ENCODE measurements around the gene FSIP1. TPM values are rescaled to one million over a fixed set of nuclear protein-coding genes. Genes with fewer than 3 reads are reported as not detected.

Gene FSIP1
- polyA plus RNA-seq, 1 experiment: 0.43 TPM

GRCh38 chr15:39587096-39587721 is 195.4 kb downstream of the FSIP1 start:
- Histone ChIP-seq H3K9me3 (ENCODE audit: control insufficient read depth, insufficient read depth, low read length) (no peaks in the 10 kb centered on the region), H3K27ac (ENCODE audit: low read depth, low read length) (no peak overlapping the region), H3K4me3 (ENCODE audit: low read depth, low read length) (peak overlapping the region; percentile 99), H3K27me3 (ENCODE audit: control insufficient read depth, insufficient read depth, low read length) (no peaks in the 10 kb centered on the region)
- TF ChIP-seq, protein P1, sequence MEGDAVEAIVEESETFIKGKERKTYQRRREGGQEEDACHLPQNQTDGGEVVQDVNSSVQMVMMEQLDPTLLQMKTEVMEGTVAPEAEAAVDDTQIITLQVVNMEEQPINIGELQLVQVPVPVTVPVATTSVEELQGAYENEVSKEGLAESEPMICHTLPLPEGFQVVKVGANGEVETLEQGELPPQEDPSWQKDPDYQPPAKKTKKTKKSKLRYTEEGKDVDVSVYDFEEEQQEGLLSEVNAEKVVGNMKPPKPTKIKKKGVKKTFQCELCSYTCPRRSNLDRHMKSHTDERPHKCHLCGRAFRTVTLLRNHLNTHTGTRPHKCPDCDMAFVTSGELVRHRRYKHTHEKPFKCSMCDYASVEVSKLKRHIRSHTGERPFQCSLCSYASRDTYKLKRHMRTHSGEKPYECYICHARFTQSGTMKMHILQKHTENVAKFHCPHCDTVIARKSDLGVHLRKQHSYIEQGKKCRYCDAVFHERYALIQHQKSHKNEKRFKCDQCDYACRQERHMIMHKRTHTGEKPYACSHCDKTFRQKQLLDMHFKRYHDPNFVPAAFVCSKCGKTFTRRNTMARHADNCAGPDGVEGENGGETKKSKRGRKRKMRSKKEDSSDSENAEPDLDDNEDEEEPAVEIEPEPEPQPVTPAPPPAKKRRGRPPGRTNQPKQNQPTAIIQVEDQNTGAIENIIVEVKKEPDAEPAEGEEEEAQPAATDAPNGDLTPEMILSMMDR (IDR thresholded peaks at IDR 0.05; ENCODE audit: low read depth, low read length): no peak
- no peak for DNase-seq (ENCODE audit: low read depth, low spot score)
- ChIA-PET CTCF (interaction anchor here (1.1 to 2.7 kb wide), 2 partner anchors 170 to 879 kb away, joined by 3 to 10 read pairs; no protein-coding TSS in a partner anchor), POLR2A (interaction anchor here (0.6 to 3.3 kb wide), 7 partner anchors 9 to 872 kb away, joined by 3 to 12 read pairs (median 3); no protein-coding TSS in a partner anchor)

- H3K4me3 ChIP-seq (ENCODE audit: low read depth, low read length): peak overlapping the region; percentile 99
- POLR2A ChIA-PET: interaction anchor here (0.6 to 3.3 kb wide), 9 partner anchors 10 to 456 kb away, joined by 3 to 12 read pairs (median 4); no protein-coding TSS in a partner anchor
- no peaks in the 10 kb centered on the region for H3K9me3 ChIP-seq (ENCODE audit: control insufficient read depth, insufficient read depth, low read length)
- CTCF ChIA-PET: interaction anchor here (0.6 to 2.7 kb wide), 3 partner anchors 170 to 878 kb away, joined by 3 to 10 read pairs (median 3); no protein-coding TSS in a partner anchor
- no peak for DNase-seq (ENCODE audit: low read depth, low spot score)
- TF ChIP-seq, protein P1 (IDR thresholded peaks at IDR 0.05; ENCODE audit: low read depth, low read length): no peak
- H3K27me3 ChIP-seq (ENCODE audit: control insufficient read depth, insufficient read depth, low read length): no peaks in the 10 kb centered on the region
- peak overlapping the region; percentile 12 for H3K27ac ChIP-seq (ENCODE audit: low read depth, low read length)
Observed at GRCh38 chr15:39586387-39587095, 196.1 kb downstream of the FSIP1 start.

- TF ChIP-seq, protein P1 (IDR thresholded peaks at IDR 0.05; ENCODE audit: low read depth, low read length): no peak
- DNase-seq (ENCODE audit: low read depth, low spot score): no peak
- H3K27me3 ChIP-seq (ENCODE audit: control insufficient read depth, insufficient read depth, low read length): no peaks in the 10 kb centered on the region
- CTCF ChIA-PET: interaction anchor here (0.6 to 2.7 kb wide), 2 partner anchors 171 to 413 kb away, joined by 3 to 10 read pairs; no protein-coding TSS in a partner anchor
- peak overlapping the region; percentile 12 for H3K27ac ChIP-seq (ENCODE audit: low read depth, low read length)
- H3K9me3 ChIP-seq (ENCODE audit: control insufficient read depth, insufficient read depth, low read length): no peaks in the 10 kb centered on the region
- H3K4me3 ChIP-seq (ENCODE audit: low read depth, low read length): peak overlapping the region; percentile 99
- POLR2A ChIA-PET: interaction anchor here (0.6 to 3.3 kb wide), 8 partner anchors 13 to 455 kb away, joined by 3 to 12 read pairs (median 4); no protein-coding TSS in a partner anchor
Observed at GRCh38 chr15:39585871-39586301, 196.8 kb downstream of the FSIP1 start.

DNA sequence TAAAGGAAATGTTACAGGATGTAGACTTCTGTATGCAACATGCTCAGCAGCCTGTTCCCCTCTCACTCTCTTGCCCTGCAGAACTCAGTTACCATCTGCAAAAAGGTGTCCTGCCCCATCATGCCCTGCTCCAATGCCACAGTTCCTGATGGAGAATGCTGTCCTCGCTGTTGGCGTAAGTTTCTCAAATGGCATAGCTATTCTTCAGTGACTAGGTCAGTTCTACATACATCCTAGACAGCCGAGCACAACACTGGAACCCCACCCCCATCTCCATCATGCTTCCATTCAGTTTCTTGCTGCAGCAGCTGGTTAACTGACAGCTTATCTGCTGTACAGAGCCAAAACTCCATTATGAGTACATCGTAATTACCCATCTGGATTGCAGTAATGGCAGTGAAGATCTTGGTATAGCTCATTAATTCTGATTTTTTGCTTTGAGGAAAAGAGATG is 197.2 kb downstream of the FSIP1 start:
- H3K4me3 ChIP-seq (ENCODE audit: low read depth, low read length): peak overlapping the region; percentile 99
- TF ChIP-seq, protein P1 (IDR thresholded peaks at IDR 0.05; ENCODE audit: low read depth, low read length): no peak
- no peak for DNase-seq (ENCODE audit: low read depth, low spot score)
- H3K27me3 ChIP-seq (ENCODE audit: control insufficient read depth, insufficient read depth, low read length): no peaks in the 10 kb centered on the region
- POLR2A ChIA-PET: interaction anchor here (1.5 to 3.3 kb wide), 3 partner anchors 281 to 413 kb away, joined by 4 to 12 read pairs (median 9); no protein-coding TSS in a partner anchor
- CTCF ChIA-PET: interaction anchor here (2.7 kb wide), 1 partner anchor 171 kb away, joined by 10 read pairs; no protein-coding TSS in a partner anchor
- H3K27ac ChIP-seq (ENCODE audit: low read depth, low read length): peak overlapping the region; percentile 31
- no peaks in the 10 kb centered on the region for H3K9me3 ChIP-seq (ENCODE audit: control insufficient read depth, insufficient read depth, low read length)

All from AG04450 (cell line).